ENCODE results near the gene TEAD1.

TEAD1 gene

DNA sequence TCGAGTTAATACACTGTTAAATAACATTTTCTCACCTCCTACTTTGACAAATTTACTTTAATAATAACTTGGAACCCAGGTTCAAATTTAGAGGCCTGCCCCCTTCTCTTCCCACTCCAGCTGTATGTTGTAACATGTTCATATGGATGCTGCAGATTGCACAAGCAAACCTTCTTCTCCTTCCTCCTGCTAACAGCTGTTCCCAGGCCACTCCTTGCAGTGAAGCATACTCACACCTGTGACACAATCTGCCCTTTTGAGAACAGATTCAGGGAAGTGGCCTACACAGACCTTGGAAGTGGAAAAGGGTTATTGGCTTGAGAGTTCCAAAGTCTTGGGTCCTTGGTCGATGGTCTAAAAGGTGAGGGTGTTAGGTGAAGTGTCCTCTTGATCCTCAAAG lies 131.9 kb downstream of the TEAD1 start:
- no peak for TF ChIP-seq TAF1 (IDR thresholded peaks at IDR 0.05; ENCODE audit: borderline replicate concordance, insufficient read depth, low read length)
- no peak for TF ChIP-seq FOXP2 (optimal IDR thresholded peaks at IDR 0.05; ENCODE audit: borderline replicate concordance, extremely low read depth, extremely low read length, insufficient read depth)
- no peak for TF ChIP-seq POLR2AphosphoS5 (IDR thresholded peaks at IDR 0.05; ENCODE audit: low read depth, low read length)
- TF ChIP-seq, protein P1, sequence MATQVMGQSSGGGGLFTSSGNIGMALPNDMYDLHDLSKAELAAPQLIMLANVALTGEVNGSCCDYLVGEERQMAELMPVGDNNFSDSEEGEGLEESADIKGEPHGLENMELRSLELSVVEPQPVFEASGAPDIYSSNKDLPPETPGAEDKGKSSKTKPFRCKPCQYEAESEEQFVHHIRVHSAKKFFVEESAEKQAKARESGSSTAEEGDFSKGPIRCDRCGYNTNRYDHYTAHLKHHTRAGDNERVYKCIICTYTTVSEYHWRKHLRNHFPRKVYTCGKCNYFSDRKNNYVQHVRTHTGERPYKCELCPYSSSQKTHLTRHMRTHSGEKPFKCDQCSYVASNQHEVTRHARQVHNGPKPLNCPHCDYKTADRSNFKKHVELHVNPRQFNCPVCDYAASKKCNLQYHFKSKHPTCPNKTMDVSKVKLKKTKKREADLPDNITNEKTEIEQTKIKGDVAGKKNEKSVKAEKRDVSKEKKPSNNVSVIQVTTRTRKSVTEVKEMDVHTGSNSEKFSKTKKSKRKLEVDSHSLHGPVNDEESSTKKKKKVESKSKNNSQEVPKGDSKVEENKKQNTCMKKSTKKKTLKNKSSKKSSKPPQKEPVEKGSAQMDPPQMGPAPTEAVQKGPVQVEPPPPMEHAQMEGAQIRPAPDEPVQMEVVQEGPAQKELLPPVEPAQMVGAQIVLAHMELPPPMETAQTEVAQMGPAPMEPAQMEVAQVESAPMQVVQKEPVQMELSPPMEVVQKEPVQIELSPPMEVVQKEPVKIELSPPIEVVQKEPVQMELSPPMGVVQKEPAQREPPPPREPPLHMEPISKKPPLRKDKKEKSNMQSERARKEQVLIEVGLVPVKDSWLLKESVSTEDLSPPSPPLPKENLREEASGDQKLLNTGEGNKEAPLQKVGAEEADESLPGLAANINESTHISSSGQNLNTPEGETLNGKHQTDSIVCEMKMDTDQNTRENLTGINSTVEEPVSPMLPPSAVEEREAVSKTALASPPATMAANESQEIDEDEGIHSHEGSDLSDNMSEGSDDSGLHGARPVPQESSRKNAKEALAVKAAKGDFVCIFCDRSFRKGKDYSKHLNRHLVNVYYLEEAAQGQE (IDR thresholded peaks at IDR 0.05; ENCODE audit: insufficient read depth in 1 of 2, low read depth in 2 of 2, low read length in 2 of 2), result no peak
- TF ChIP-seq SIN3A (IDR thresholded peaks at IDR 0.05; ENCODE audit: borderline replicate concordance, insufficient read depth, low read length), result no peak

DNA sequence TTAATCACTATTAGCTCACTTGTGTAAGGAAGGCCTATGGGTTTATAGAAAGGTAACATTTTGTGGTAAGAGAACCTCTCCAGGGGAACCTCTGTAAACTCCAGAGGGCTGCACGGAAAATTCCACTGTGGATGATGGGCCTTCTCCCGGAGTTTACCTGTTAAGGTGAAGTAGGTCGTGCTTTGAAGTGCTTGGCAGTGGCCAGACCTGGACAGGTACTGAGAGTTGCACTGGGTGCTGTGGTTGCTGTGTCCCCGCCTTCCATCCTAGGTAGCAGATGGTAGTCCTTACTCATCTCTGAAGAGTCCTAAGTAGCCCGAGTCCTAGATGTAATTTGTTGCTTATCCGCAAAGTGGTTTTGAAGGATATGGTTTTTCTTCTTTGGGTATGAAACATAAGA lies 133.4 kb downstream of the TEAD1 start:
- no peak for TF ChIP-seq TAF1 (IDR thresholded peaks at IDR 0.05; ENCODE audit: borderline replicate concordance, insufficient read depth, low read length)
- no peak for TF ChIP-seq POLR2AphosphoS5 (IDR thresholded peaks at IDR 0.05; ENCODE audit: low read depth, low read length)

DNA sequence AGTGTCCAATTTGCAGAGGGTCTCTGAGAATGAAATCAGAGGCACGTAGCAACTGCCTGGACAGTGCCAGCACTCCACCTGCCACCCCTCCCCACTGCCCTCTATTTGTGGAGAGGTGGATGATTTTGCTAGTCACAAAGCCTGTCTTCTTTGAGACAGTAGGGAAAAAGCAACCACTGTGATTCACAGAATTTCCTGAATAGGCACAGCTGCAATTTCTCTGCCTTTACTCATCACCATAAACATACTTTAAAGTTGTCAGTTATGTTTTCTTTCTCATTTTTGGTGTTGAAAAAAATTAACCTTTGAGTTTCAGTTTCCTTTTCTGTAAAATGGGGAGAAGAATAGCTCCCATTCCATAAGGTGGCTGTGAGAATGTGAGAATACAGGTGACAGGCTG lies 134.3 kb downstream of the TEAD1 start:
- no peak for TF ChIP-seq TAF1 (IDR thresholded peaks at IDR 0.05; ENCODE audit: borderline replicate concordance, insufficient read depth, low read length)
- TF ChIP-seq POLR2AphosphoS5 (IDR thresholded peaks at IDR 0.05; ENCODE audit: low read depth, low read length), result no peak
- TF ChIP-seq, protein P1 (IDR thresholded peaks at IDR 0.05; ENCODE audit: insufficient read depth in 1 of 2, low read depth in 2 of 2, low read length in 2 of 2), result no peak
- no peak for TF ChIP-seq SIN3A (IDR thresholded peaks at IDR 0.05; ENCODE audit: borderline replicate concordance, insufficient read depth, low read length)
- no peak for TF ChIP-seq FOXP2 (optimal IDR thresholded peaks at IDR 0.05; ENCODE audit: borderline replicate concordance, extremely low read depth, extremely low read length, insufficient read depth)

DNA sequence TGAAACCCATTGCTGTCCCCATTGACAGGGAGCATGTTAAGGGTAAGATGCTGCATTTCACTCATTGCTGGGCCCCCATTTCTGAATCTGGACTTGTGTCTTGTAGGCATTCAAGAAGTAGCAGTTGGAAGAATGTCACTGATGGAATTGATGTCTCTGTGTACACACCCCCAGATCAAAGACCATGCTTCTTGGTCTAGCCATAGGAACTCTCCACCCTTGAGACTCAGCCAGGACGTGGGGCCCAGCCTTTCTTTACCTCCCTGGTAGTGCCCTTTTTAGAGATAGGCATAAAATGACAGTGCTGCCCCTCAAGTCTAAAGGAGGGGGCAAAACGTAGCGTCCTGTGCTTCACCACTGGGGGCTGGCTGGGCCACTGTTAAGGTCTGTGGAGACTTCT lies 135.1 kb downstream of the TEAD1 start:
- TF ChIP-seq SIN3A (IDR thresholded peaks at IDR 0.05; ENCODE audit: borderline replicate concordance, insufficient read depth, low read length) (no peak), TAF1 (IDR thresholded peaks at IDR 0.05; ENCODE audit: borderline replicate concordance, insufficient read depth, low read length) (no peak)

DNA sequence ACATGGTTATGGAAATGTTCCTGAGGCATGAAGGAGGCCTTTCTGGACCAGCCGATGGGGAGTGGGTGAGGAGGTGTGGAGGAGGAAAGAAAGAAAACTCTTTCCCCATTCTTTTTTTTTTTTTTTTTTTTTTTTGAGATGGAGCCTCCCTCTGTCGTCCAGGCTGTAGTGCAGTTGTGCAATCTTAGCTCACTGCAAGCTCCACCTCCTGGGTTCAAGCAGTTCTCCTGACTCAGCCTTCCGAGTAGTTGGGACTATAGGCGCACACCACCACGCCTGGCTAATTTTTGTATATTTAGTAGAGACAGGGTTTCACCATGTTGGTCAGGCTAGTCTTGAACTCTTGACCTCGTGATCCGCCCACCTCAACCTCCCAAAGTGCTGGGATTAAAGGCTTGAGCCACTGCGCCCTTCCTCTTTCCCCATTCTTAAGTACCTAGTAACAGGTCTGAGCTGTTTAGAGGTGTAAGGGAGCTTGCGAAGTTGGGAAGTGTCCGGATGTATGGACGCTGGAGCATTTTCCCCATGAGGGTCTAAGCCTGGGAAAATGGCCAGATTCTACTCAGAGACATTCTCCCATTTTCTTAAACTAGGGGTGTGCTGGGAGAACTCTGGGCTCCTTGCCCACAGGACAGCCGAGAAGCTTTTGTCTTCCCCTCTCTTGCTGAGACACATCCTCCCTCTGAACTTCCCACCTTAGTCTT lies 135.8 kb downstream of the TEAD1 start:
- TF ChIP-seq, protein P1 (IDR thresholded peaks at IDR 0.05; ENCODE audit: insufficient read depth in 1 of 2, low read depth in 2 of 2, low read length in 2 of 2), result no peak
- TF ChIP-seq POLR2AphosphoS5 (IDR thresholded peaks at IDR 0.05; ENCODE audit: low read depth, low read length) (no peak), FOXP2 (optimal IDR thresholded peaks at IDR 0.05; ENCODE audit: borderline replicate concordance, extremely low read depth, extremely low read length, insufficient read depth) (no peak), TAF1 (IDR thresholded peaks at IDR 0.05; ENCODE audit: borderline replicate concordance, insufficient read depth, low read length) (no peak), SIN3A (IDR thresholded peaks at IDR 0.05; ENCODE audit: borderline replicate concordance, insufficient read depth, low read length) (no peak)

DNA sequence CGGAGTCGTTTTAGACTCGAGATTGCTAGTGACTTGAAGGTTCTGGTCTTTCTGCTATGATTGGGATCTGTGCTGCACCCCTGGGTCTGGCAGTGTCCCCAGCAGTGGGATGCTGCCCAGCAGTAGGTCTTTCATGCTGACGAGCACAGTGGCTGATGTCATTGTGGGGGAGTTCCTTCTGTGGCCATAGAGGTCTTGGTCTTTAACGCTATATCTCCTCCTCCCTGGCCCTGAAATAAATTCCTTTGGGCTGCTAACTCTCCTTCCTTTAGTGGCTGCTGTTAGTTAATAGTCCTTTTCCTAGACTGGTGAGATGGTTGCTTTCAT lies 136.3 kb downstream of the TEAD1 start:
- TF ChIP-seq, protein P1 (IDR thresholded peaks at IDR 0.05; ENCODE audit: insufficient read depth in 1 of 2, low read depth in 2 of 2, low read length in 2 of 2), result no peak
- TF ChIP-seq TAF1 (IDR thresholded peaks at IDR 0.05; ENCODE audit: borderline replicate concordance, insufficient read depth, low read length), result no peak
